ENCODE results near the gene CD40. TPM values are rescaled to one million over a fixed set of nuclear protein-coding genes. Genes with fewer than 3 reads are reported as not detected.

The CD40 gene
- total RNA-seq, 1 experiment from 2014 or later, result 7.8 TPM

DNA sequence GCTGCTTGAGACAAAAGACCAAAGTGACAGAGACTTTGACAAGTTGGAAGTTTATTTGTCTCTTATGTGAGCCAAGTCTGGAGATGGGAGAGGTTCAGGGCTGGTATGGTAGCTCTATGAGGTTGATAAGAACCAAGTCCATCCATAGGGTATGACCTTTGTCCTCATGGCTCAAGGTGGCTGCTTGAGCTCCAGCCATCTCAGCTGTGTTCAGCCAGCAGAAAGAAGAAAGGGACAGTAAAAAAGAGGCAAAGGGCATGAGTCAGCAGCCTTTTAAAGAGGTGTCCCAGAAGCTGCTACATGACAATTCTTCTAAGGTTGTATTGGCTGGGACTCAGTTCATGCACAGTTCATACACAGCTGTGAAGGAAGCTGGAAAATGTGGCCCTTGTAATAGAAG is 49.0 kb downstream of the CD40 start:
- Histone ChIP-seq H3T11ph (ENCODE audit: low read length) (no peak overlapping the region), H3K14ac (ENCODE audit: insufficient read depth, low read length) (no peak overlapping the region), H3K23ac (ENCODE audit: insufficient read length, low read depth, low read length) (no peak overlapping the region), H3K79me2 (ENCODE audit: insufficient read depth, low read length) (no peaks in the 10 kb centered on the region), H4K20me1 (ENCODE audit: control insufficient read depth, insufficient read depth, insufficient read length) (no peaks in the 10 kb centered on the region), H2BK5ac (ENCODE audit: insufficient read length, low read length) (no peak overlapping the region), H2BK120ac (ENCODE audit: low read depth, low read length, poor library complexity, severe bottlenecking) (no peak overlapping the region), H3K79me1 (ENCODE audit: insufficient read depth, low read depth, low read length, poor library complexity, severe bottlenecking) (no peaks in the 10 kb centered on the region), H3K18ac (ENCODE audit: insufficient read length, low read depth, low read length) (no peak overlapping the region), H4K91ac (ENCODE audit: insufficient read length, low read depth, low read length) (no peak overlapping the region), H2BK15ac (ENCODE audit: low read depth, low read length) (no peak overlapping the region), H3K4me1 (ENCODE audit: insufficient read depth, low read length) (no peaks in the 10 kb centered on the region), H3K9ac (ENCODE audit: extremely low read depth, insufficient read length, low read length) (no peak overlapping the region), H3K23me2 (ENCODE audit: insufficient read length, low read depth, low read length, poor library complexity, severe bottlenecking) (no peaks in the 10 kb centered on the region), H3K4ac (ENCODE audit: low read depth, low read length) (no peak overlapping the region), H3K27me3 (ENCODE audit: insufficient read depth, low read length) (no peaks in the 10 kb centered on the region; the same call in 1 of the 2 replicates), H4K5ac (ENCODE audit: insufficient read length, low read depth, low read length) (no peak overlapping the region), H2BK12ac (ENCODE audit: insufficient read length, low read depth, low read length) (no peak overlapping the region), H3K56ac (ENCODE audit: insufficient read length, low read depth, low read length) (no peak overlapping the region), H4K8ac (replicated peaks; ENCODE audit: insufficient read length, low read depth, low read length) (no peak overlapping the region), H2AK5ac (ENCODE audit: insufficient read length, low read length) (no peak overlapping the region), H2AFZ (ENCODE audit: low read length) (no peak overlapping the region), H3K9me3 (ENCODE audit: control insufficient read depth, low read depth, low read length) (no peaks in the 10 kb centered on the region), H3K27ac (ENCODE audit: insufficient read length, low read depth, low read length) (no peak overlapping the region), H2BK20ac (ENCODE audit: low read depth, low read length, poor library complexity, severe bottlenecking) (no peak overlapping the region), H3K4me2 (ENCODE audit: insufficient read depth, insufficient read length, low read length) (no peak overlapping the region)
- no peak overlapping the region for H3K4me3 Mint-ChIP-seq
- no peaks in the 10 kb centered on the region for H3K36me3 Mint-ChIP-seq (ENCODE audit: insufficient read depth in 1 of 3, low read depth in 3 of 3)
- no peaks in the 10 kb centered on the region; a peak in 2 of 5 replicates for H3K9me3 Mint-ChIP-seq
- DNase-seq, result no peak
- H3K27me3 Mint-ChIP-seq (ENCODE audit: low read depth), result peaks cover 46% of the 10 kb centered on the region
- H3K4me1 Mint-ChIP-seq, result peaks cover 0 to 9% of the 10 kb centered on the region in 2 experiments; a peak in 2 of 4 replicates
- H3K27ac Mint-ChIP-seq, result no peak overlapping the region; a peak in 1 of 7 replicates
- TF ChIP-seq, protein P1, sequence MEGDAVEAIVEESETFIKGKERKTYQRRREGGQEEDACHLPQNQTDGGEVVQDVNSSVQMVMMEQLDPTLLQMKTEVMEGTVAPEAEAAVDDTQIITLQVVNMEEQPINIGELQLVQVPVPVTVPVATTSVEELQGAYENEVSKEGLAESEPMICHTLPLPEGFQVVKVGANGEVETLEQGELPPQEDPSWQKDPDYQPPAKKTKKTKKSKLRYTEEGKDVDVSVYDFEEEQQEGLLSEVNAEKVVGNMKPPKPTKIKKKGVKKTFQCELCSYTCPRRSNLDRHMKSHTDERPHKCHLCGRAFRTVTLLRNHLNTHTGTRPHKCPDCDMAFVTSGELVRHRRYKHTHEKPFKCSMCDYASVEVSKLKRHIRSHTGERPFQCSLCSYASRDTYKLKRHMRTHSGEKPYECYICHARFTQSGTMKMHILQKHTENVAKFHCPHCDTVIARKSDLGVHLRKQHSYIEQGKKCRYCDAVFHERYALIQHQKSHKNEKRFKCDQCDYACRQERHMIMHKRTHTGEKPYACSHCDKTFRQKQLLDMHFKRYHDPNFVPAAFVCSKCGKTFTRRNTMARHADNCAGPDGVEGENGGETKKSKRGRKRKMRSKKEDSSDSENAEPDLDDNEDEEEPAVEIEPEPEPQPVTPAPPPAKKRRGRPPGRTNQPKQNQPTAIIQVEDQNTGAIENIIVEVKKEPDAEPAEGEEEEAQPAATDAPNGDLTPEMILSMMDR (conservative IDR thresholded peaks at IDR 0.05), result no peak
